ENCODE measurements around the gene CABP7. TPM values are rescaled to one million over a fixed set of nuclear protein-coding genes. Genes with fewer than 3 reads are reported as not detected.

Gene CABP7
- total and polyA plus RNA-seq, 2 donors (not counting 3 experiments of a cell fraction or from before 2014, with no cell fraction given) = not detected

- Histone ChIP-seq H4K20me1 (replicated peaks; ENCODE audit: control insufficient read depth, extremely low read depth, insufficient read depth, low read length) (no peaks in the 10 kb centered on the region), H3K4me3 (replicated peaks in 1 of 3; ENCODE audit: insufficient read depth in 1 of 3, low read depth in 1 of 3, low read length in 3 of 3) (no peak overlapping the region), H3K27ac (ENCODE audit: insufficient read depth, low read depth, low read length) (no peak overlapping the region), H3K36me3 (ENCODE audit: control insufficient read depth in 2 of 2, extremely low read depth in 1 of 2, insufficient read depth in 2 of 2, low read length in 2 of 2) (no peaks in the 10 kb centered on the region), H3K9me3 (replicated peaks; ENCODE audit: control insufficient read depth, insufficient read depth, low read length) (no peaks in the 10 kb centered on the region), H2AFZ (ENCODE audit: low read depth, low read length) (no peak overlapping the region), H3K9me1 (replicated peaks; ENCODE audit: control insufficient read depth, extremely low read depth, insufficient read depth, low read length) (no peaks in the 10 kb centered on the region), H3K9ac (replicated peaks; ENCODE audit: extremely low read depth, insufficient read depth, low read length) (no peak overlapping the region), H3K4me2 (ENCODE audit: insufficient read depth, low read length) (no peak overlapping the region), H3K27me3 (ENCODE audit: control insufficient read depth in 2 of 2, insufficient read depth in 2 of 2, low read length in 2 of 2) (peaks cover 10 to 13% of the 10 kb centered on the region in 2 experiments), H3K4me1 (ENCODE audit: control insufficient read depth, extremely low read depth, insufficient read depth, low read length) (no peaks in the 10 kb centered on the region), H3K79me2 (ENCODE audit: control insufficient read depth, insufficient read depth, low read length) (no peaks in the 10 kb centered on the region)
- no peak for DNase-seq (ENCODE audit: low read depth, low spot score)
- dilution Hi-C loops (cut with MboI; ENCODE audit: extremely low pct_ligation_motif_present, low sequenced_read_pairs) = no loop called here
- TF ChIP-seq POLR2A (IDR thresholded peaks at IDR 0.05; ENCODE audit: low read depth, low read length) (no peak), FOS (IDR thresholded peaks at IDR 0.05; ENCODE audit: borderline replicate concordance, insufficient read depth, low read length) (no peak), MYC (IDR thresholded peaks at IDR 0.05; ENCODE audit: low read depth, low read length) (no peak), JUN (IDR thresholded peaks at IDR 0.05; ENCODE audit: borderline replicate concordance, insufficient read depth, insufficient read length, low read depth) (no peak), POLR2AphosphoS5 (IDR thresholded peaks at IDR 0.05; ENCODE audit: insufficient read depth, low read depth, low read length) (no peak), GATA2 (IDR thresholded peaks at IDR 0.05; ENCODE audit: insufficient read depth, insufficient read length, low read depth, low read length) (no peak), CTCF (IDR thresholded peaks at IDR 0.05; ENCODE audit: extremely low read depth in 1 of 2, insufficient read depth in 1 of 2, low read depth in 1 of 2, low read length in 2 of 2) (no peak), EZH2 (IDR thresholded peaks at IDR 0.05; ENCODE audit: borderline replicate concordance, low read depth, low read length, severe bottlenecking) (no peak), MAX (IDR thresholded peaks at IDR 0.05; ENCODE audit: insufficient read depth, insufficient read length) (no peak)
- ChIA-PET CTCF (no interaction called here), POLR2A (interaction anchor here (0.5 kb wide), 1 partner anchor 19 kb away, joined by 6 read pairs; no protein-coding TSS in a partner anchor)
- intact Hi-C loops (cut with micrococcal nuclease) = loop anchor here (10.0 kb wide), 1 partner anchor 240 kb away; no protein-coding TSS in a partner anchor
- FAIRE-seq = no peak
- no TSS peak for BruUV-seq (replicated peaks)
Measured at GRCh38 chr22:29715240-29715639, 4.6 kb upstream of the CABP7 start.

Data from endothelial cell of umbilical vein (primary cell).